Progenitor cell of endocrine pancreas (in vitro differentiated cells): ENCODE data around the gene P2RY8. TPM values are rescaled to one million over a fixed set of nuclear protein-coding genes. Genes with fewer than 3 reads are reported as not detected.

Source experiments
- DNase-seq: peaks from one replicate; pipeline ENCODE4 v3.0.0; 2021; ENCODE audit warnings: low spot score; ENCODE audit not compliant: unreplicated experiment
- H3K27ac Mint-ChIP-seq: 2 replicates; pipeline ENCODE4 v1.8.0; 2021; ENCODE audit warnings: mild to moderate bottlenecking, moderate library complexity, mixed read lengths
- H3K27me3 Mint-ChIP-seq: 2 replicates; pipeline ENCODE4 v1.8.0; 2021; ENCODE audit warnings: mixed read lengths
- H3K36me3 Mint-ChIP-seq: 2 replicates; pipeline ENCODE4 v1.8.0; 2022; ENCODE audit warnings: mixed read lengths; ENCODE audit not compliant: insufficient read depth
- H3K4me1 Mint-ChIP-seq: 2 replicates; pipeline ENCODE4 v1.8.0; 2021; ENCODE audit warnings: low read depth, mixed read lengths
- H3K4me3 Mint-ChIP-seq: 2 replicates; pipeline ENCODE4 v1.8.0; 2021; ENCODE audit warnings: low read depth, mild to moderate bottlenecking, moderate library complexity, mixed read lengths
- H3K9me3 Mint-ChIP-seq: 2 replicates; pipeline ENCODE4 v1.8.0; 2021; ENCODE audit warnings: low read depth, mixed read lengths
- CTCF ChIP-seq: fragments of 200-600 bp; sonication (generic); IDR thresholded peaks from one replicate; pipeline ENCODE4 v1.5.0; 2021; ENCODE audit warnings: antibody characterized with exemption, mild to moderate bottlenecking; ENCODE audit not compliant: unreplicated experiment
- total RNA-seq: library from RNA; stranded (reverse); gene quantifications from 2 replicates; pipeline ENCODE4 v1.2.1, GENCODE V29; 2021

Gene P2RY8
- total RNA-seq, 1 donor from 2014 or later, result not detected

- H3K4me1 Mint-ChIP-seq, result peaks cover 11% of the 10 kb centered on the region
- no peak for DNase-seq
- no peak overlapping the region for H3K4me3 Mint-ChIP-seq
- H3K36me3 Mint-ChIP-seq, result peaks cover 22% of the 10 kb centered on the region
- no peak for TF ChIP-seq CTCF
- no peaks in the 10 kb centered on the region for H3K9me3 Mint-ChIP-seq
- H3K27me3 Mint-ChIP-seq, result no peaks in the 10 kb centered on the region
- no peak overlapping the region for H3K27ac Mint-ChIP-seq
Observed at GRCh38 chrX:1416327-1416784, 120.6 kb downstream of the P2RY8 start.

Other genes starting within 250 kb of the P2RY8 start
- not detected in 2 replicates for gene IL3RA, start 200.4 kb downstream of the P2RY8 start, total RNA-seq
- 387 and 391 TPM in 2 replicates for gene SLC25A6, start 145.1 kb downstream of the P2RY8 start, total RNA-seq
- gene ASMTL, start 84.3 kb downstream of the P2RY8 start, total RNA-seq, result 24.5 and 26.2 TPM in 2 replicates
- gene AKAP17A, start 54.4 kb upstream of the P2RY8 start, total RNA-seq, result 52.7 and 56.0 TPM in 2 replicates
- gene ASMT, start 77.9 kb upstream of the P2RY8 start, total RNA-seq, result 0.36 TPM in 1 of 2 replicates, not detected in the other